Colonic mucosa (tissue), 4 donors: ENCODE results near the gene SOX6. TPM values are rescaled to one million over a fixed set of nuclear protein-coding genes. Genes with fewer than 3 reads are reported as not detected.

Experiments used
- DNase-seq: peaks from one replicate; pipeline ENCODE4 v3.0.0-alpha.2; 2020
- H3K27ac ChIP-seq: fragments of 200-600 bp; one replicate; pipeline ENCODE4 v1.8.0; 2021
- H3K27me3 ChIP-seq: fragments of 200-600 bp; one replicate; pipeline ENCODE4 v1.8.0; 2021
- H3K36me3 ChIP-seq: fragments of 200-600 bp; one replicate; pipeline ENCODE4 v1.8.0; 2021
- H3K4me1 ChIP-seq: fragments of 200-600 bp; one replicate; pipeline ENCODE4 v1.8.0; 2021; ENCODE audit warnings: mild to moderate bottlenecking
- H3K4me3 ChIP-seq: fragments of 200-600 bp; one replicate; pipeline ENCODE4 v1.8.0; 2021
- H3K9ac ChIP-seq, 2 donors: one replicate each; pipeline ENCODE4 v1.7.0; 2013; ENCODE audit warnings: control low read depth in 2 of 2, low read depth in 2 of 2, low read length in 2 of 2
- H3K9me3 ChIP-seq: fragments of 200-600 bp; one replicate; pipeline ENCODE4 v1.8.0; 2021
- intact Hi-C: fragments of 100-400 bp; cut with DNase I; formaldehyde crosslinking; loops from one replicate; pipeline ENCODE4 v1.14.1; 2022
- total RNA-seq, 2 donors: library from RNA; stranded (reverse); fragmentation: NEBNext Ultra II Directional in 1 of 2; extraction: Animal tissue kit (Norgen Biotek cat#: 25700) in 1 of 2; gene quantifications; one replicate each; pipeline ENCODE4 v1.2.1, GENCODE V29; 2021
- TF ChIP-seq, protein P1 (sequence below): fragments of 200-600 bp; IDR thresholded peaks from one replicate; pipeline ENCODE4 v1.8.0; 2022; ENCODE audit warnings: antibody characterized with exemption, mild to moderate bottlenecking
- donor health status: healthy.
- donor health status: DM: no; HTN: no; CAD: no.
- donor health status: DM: no; HTN: no; CAD: no.

SOX6 gene
- total RNA-seq, 2 donors from 2014 or later, result 2.1 to 3.0 TPM

DNA sequence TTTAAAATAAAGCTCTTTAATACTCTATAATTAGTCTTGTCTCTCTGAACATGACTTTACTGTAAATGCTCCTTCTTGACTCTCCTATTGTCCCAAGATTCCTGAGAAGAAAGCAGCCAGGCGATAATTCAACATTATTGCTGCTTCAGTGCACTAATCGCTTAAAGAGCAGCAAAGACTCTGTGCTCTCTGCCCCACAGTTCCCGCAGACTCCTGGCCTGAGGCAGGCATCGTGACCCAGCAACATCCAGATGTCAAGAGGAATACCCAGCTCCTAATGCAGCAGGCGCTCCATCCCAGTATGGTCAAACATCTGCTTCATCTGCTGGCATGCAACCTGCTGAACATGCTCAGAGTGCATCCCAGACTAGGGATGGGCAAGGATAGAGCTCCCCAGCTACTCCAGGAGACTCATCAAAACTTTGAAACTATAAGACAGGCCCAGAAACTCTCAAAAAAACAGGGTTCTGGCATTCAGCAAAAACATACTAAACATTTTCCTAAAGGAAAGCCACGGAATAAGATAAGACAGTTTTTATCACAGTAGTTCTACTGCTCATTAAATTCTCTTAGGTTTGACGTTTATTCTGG lies 270.0 kb downstream of the SOX6 start:
- TF ChIP-seq, protein P1, sequence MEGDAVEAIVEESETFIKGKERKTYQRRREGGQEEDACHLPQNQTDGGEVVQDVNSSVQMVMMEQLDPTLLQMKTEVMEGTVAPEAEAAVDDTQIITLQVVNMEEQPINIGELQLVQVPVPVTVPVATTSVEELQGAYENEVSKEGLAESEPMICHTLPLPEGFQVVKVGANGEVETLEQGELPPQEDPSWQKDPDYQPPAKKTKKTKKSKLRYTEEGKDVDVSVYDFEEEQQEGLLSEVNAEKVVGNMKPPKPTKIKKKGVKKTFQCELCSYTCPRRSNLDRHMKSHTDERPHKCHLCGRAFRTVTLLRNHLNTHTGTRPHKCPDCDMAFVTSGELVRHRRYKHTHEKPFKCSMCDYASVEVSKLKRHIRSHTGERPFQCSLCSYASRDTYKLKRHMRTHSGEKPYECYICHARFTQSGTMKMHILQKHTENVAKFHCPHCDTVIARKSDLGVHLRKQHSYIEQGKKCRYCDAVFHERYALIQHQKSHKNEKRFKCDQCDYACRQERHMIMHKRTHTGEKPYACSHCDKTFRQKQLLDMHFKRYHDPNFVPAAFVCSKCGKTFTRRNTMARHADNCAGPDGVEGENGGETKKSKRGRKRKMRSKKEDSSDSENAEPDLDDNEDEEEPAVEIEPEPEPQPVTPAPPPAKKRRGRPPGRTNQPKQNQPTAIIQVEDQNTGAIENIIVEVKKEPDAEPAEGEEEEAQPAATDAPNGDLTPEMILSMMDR, result no peak
- no peaks in the 10 kb centered on the region for H3K9me3 ChIP-seq
- H3K27ac ChIP-seq, result no peak overlapping the region
- DNase-seq, result no peak
- no peak overlapping the region for H3K9ac ChIP-seq
- no peak overlapping the region for H3K4me3 ChIP-seq
- intact Hi-C loops, result no loop called here
- no peaks in the 10 kb centered on the region for H3K27me3 ChIP-seq
- no peaks in the 10 kb centered on the region for H3K4me1 ChIP-seq
- H3K36me3 ChIP-seq, result no peaks in the 10 kb centered on the region

DNA sequence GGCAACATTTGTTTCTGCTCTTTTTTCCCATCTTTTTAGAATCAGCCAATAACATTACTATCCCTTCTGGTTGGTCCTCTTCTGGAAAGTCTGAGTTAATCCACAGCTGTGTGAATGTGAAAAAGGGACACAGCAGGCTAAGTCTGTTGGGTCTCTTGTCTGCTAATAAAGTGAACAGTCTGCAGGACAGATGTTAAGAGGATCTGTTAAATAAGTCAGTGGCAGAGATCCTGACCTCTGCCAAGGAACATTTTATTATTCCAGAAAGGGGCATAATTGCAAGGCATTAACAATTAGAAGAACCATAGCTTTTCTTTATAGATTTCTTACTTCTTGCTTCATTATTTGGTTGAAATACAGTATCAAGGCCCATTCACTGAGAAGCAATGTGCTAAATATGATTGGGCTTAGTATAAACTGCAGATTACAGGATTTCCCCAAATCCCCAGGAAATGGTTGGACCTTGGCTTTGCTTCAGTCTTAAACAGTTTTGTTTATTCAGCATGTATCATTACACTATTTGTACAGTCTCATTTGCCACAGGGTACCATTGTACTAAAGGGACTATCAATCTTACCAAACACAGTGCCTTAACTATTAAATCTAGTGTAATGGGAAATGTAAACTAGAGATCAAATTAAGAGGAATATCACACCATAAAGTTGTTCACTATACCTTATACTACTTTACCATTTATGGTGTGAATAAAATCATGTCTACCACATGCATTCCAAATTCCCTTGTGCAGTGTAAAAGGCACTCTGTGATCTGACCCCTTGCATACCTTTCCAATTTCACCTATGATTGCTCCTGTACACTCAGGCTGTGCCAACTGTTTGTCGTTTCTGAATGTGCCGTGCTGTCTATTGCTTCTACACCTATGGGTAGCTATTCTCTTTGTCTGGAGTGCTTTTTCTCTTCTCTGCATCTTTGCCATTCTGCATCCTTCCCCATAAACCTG lies 274.0 kb downstream of the SOX6 start:
- Histone ChIP-seq H3K4me3 (no peak overlapping the region), H3K9ac (no peak overlapping the region), H3K27ac (no peak overlapping the region), H3K4me1 (no peaks in the 10 kb centered on the region), H3K27me3 (no peaks in the 10 kb centered on the region), H3K36me3 (no peaks in the 10 kb centered on the region), H3K9me3 (no peaks in the 10 kb centered on the region)
- intact Hi-C loops, result no loop called here
- no peak for DNase-seq
- TF ChIP-seq, protein P1, result no peak

DNA sequence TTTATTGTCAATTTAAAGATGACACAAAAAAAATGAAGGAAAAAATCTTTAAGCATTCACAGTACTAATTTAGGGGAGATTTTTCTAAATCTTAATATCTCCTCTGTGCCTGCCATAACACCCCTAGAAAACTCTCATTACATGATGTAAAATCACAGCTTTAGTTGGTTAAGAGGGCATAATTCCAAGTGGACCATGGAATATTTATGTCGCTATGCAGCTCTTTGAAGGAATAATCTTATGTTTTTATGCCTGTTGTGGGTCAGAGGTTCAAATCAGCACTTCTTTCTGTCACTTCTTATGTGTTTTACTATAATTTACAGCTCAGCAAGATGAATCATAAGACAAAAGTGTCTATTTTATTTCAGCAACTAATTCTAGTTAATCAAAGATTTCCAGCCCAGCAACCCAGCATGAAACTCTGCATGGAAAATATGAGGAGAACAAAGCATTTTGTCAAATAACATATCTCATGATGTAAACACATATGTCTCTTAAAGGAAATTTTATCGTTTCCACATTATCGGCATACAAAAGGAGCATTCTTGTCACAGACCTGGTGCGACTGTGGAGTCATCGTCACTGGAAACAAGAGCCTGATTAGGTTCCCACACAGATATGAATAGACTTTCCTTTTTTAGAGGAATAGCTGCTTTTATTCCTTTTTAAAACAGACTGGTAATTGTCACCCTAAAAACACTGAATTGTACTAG lies 274.8 kb downstream of the SOX6 start:
- intact Hi-C loops, result no loop called here
- Histone ChIP-seq H3K27ac (no peak overlapping the region), H3K9me3 (no peaks in the 10 kb centered on the region), H3K4me1 (no peaks in the 10 kb centered on the region), H3K4me3 (no peak overlapping the region), H3K9ac (no peak overlapping the region), H3K27me3 (no peaks in the 10 kb centered on the region), H3K36me3 (no peaks in the 10 kb centered on the region)
- TF ChIP-seq, protein P1, result no peak
- no peak for DNase-seq

DNA sequence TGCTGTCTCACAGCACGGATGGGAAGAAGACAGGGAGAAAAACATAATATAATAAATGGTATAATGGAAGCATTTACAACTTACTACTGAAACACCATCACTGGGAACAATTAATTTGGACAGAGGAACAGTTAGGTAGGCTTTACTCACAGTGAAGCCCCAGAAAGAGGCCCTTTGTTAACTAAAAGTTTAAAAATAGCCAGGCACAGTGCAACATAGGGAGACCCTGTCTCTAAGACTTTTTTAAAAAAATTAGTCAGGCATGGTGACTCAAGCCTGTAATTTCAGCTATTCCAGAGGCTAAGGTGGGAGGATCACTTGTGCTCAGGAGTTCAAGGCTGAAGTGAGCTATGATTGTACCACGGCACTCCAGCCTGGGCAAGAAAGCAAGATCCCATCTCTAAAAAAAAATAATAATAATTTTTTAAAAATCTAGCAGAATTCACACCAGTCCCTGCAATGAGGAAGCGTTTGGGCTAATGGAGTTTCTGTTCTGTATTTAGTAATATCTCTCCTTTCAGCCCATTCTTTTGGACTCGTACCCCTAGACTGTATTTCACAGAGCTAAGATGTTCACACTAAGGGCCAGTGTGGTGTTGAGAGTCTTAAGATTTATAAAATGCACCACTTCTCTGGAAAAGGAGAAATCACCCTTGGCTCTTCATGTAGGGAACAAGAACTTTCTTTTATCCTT lies 275.5 kb downstream of the SOX6 start:
- no peak overlapping the region for H3K4me3 ChIP-seq
- H3K9ac ChIP-seq, result no peak overlapping the region
- H3K9me3 ChIP-seq, result no peaks in the 10 kb centered on the region
- H3K27ac ChIP-seq, result no peak overlapping the region
- intact Hi-C loops, result no loop called here
- H3K4me1 ChIP-seq, result no peaks in the 10 kb centered on the region
- TF ChIP-seq, protein P1, result no peak
- H3K27me3 ChIP-seq, result no peaks in the 10 kb centered on the region
- H3K36me3 ChIP-seq, result no peaks in the 10 kb centered on the region
- DNase-seq, result no peak

DNA sequence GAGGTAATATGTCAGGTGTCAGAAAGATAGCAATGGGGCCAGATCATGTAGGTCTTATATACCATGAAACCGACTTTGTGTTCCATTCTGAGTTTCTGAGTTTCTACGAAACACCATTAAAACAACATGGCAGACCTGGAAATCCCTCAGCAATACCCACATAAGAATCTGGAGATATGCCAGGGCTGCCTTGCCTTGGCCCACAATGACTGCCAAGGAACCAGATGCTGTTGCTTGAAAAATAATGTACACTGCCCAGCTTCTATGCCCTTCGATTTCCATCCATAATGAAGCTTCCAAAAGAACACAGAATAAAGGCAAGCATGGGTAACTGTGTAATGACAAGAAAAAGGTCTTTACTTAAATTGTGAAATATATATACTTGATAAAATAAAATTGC lies 277.4 kb downstream of the SOX6 start:
- Histone ChIP-seq H3K27ac (no peak overlapping the region), H3K9me3 (no peaks in the 10 kb centered on the region), H3K4me1 (no peaks in the 10 kb centered on the region), H3K4me3 (no peak overlapping the region), H3K36me3 (no peaks in the 10 kb centered on the region), H3K27me3 (no peaks in the 10 kb centered on the region), H3K9ac (no peak overlapping the region)
- intact Hi-C loops, result no loop called here
- TF ChIP-seq, protein P1, result no peak
- DNase-seq, result no peak
